Trophoblast cell (in vitro differentiated cells and primary cell): ENCODE measurements around the gene C16orf89. TPM values are rescaled to one million over a fixed set of nuclear protein-coding genes. Genes with fewer than 3 reads are reported as not detected.
"Not testable (repeated sequence)": the region's sequence is repeated elsewhere in the genome, so short reads cannot be mapped to it uniquely, and the experiment has no call there.

Source experiments
- DNase-seq, 2 donors: peaks; one replicate each; pipeline ENCODE4 v3.0.0-alpha.2; 2016
- H2AFZ ChIP-seq: 2 replicates; pipeline ENCODE4 v1.6.1; 2013; ENCODE audit warnings: low read length, moderate library complexity, mild to moderate bottlenecking; ENCODE audit not compliant: insufficient read depth, poor library complexity
- H2AK5ac ChIP-seq: 2 replicates; pipeline ENCODE4 v1.6.1; 2013; ENCODE audit warnings: mild to moderate bottlenecking, low read length
- H2BK120ac ChIP-seq: 2 replicates; pipeline ENCODE4 v1.6.1; 2013; ENCODE audit warnings: low read length, mild to moderate bottlenecking, moderate library complexity; ENCODE audit not compliant: insufficient read depth, poor library complexity
- H2BK12ac ChIP-seq: 2 replicates; pipeline ENCODE4 v1.6.1; 2013; ENCODE audit warnings: mild to moderate bottlenecking, low read length, moderate library complexity
- H2BK5ac ChIP-seq: 2 replicates; pipeline ENCODE4 v1.6.1; 2013; ENCODE audit warnings: low read length, low read depth, moderate library complexity, mild to moderate bottlenecking; ENCODE audit not compliant: poor library complexity
- H3K14ac ChIP-seq: 2 replicates; pipeline ENCODE4 v1.6.1; 2013; ENCODE audit warnings: mild to moderate bottlenecking, low read length
- H3K18ac ChIP-seq: 2 replicates; pipeline ENCODE4 v1.6.1; 2013; ENCODE audit warnings: mild to moderate bottlenecking, low read length
- H3K23ac ChIP-seq: 2 replicates; pipeline ENCODE4 v1.6.1; 2013; ENCODE audit warnings: low read length
- H3K27ac ChIP-seq: 2 replicates; pipeline ENCODE4 v1.5.1; 2013; ENCODE audit warnings: low read depth, mild to moderate bottlenecking, inconsistent platforms, low read length, moderate library complexity
- H3K27me3 ChIP-seq: 2 replicates; pipeline ENCODE4 v1.6.1; 2013; ENCODE audit warnings: inconsistent platforms, mild to moderate bottlenecking, low read length, moderate library complexity; ENCODE audit not compliant: insufficient read depth
- H3K36me3 ChIP-seq, 2 experiments: 1 replicate in 1 of 2; 2 replicates in 1 of 2; pipeline ENCODE4 v1.6.1; 2013; ENCODE audit warnings: low read length in 2 of 2, mild to moderate bottlenecking in 2 of 2, moderate library complexity in 1 of 2; ENCODE audit not compliant: insufficient read depth in 2 of 2, control insufficient read depth in 1 of 2
- H3K4ac ChIP-seq: 2 replicates; pipeline ENCODE4 v1.6.1; 2013; ENCODE audit warnings: low read depth, mild to moderate bottlenecking, low read length, moderate library complexity
- H3K4me1 ChIP-seq, 2 experiments: 1 replicate in 1 of 2; 2 replicates in 1 of 2; pipeline ENCODE4 v1.6.1; 2013; ENCODE audit warnings: low read length in 2 of 2, mild to moderate bottlenecking in 2 of 2, moderate library complexity in 1 of 2; ENCODE audit not compliant: insufficient read depth in 2 of 2, control insufficient read depth in 1 of 2
- H3K4me2 ChIP-seq: 2 replicates; pipeline ENCODE4 v1.6.1; 2013; ENCODE audit warnings: inconsistent platforms, mild to moderate bottlenecking, low read length, moderate library complexity
- H3K4me3 ChIP-seq: 2 replicates; pipeline ENCODE4 v1.5.1; 2013; ENCODE audit warnings: mild to moderate bottlenecking, low read depth, low read length, inconsistent platforms
- H3K79me1 ChIP-seq: one replicate; pipeline ENCODE4 v1.6.1; 2013; ENCODE audit warnings: low read length
- H3K79me2 ChIP-seq: 2 replicates; pipeline ENCODE4 v1.6.1; 2013; ENCODE audit warnings: low read length, mild to moderate bottlenecking; ENCODE audit not compliant: control insufficient read depth, insufficient read depth, poor library complexity
- H3K9ac ChIP-seq: 2 replicates; pipeline ENCODE4 v1.6.1; 2013; ENCODE audit warnings: mild to moderate bottlenecking, low read length
- H3K9me3 ChIP-seq: 2 replicates; pipeline ENCODE4 v1.6.1; 2013; ENCODE audit warnings: low read depth, mild to moderate bottlenecking, control low read depth, inconsistent platforms, low read length; ENCODE audit not compliant: insufficient read depth
- H4K12ac ChIP-seq: 2 replicates; pipeline ENCODE4 v1.6.1; 2013; ENCODE audit warnings: low read depth, mild to moderate bottlenecking, low read length, moderate library complexity
- H4K8ac ChIP-seq: 2 replicates; pipeline ENCODE4 v1.6.1; 2013; ENCODE audit warnings: low read depth, mild to moderate bottlenecking, low read length, moderate library complexity
- H4K91ac ChIP-seq: one replicate; pipeline ENCODE4 v1.6.1; 2013; ENCODE audit warnings: low read depth, mild to moderate bottlenecking, low read length, moderate library complexity
- WGBS: extraction: QIAGEN DNeasy Blood & Tissue Kit; methylation state at CpG from one replicate; pipeline ENCODE4 v1.1.7; 2013; ENCODE audit warnings: missing lambda C conversion rate; ENCODE audit not compliant: insufficient read length, insufficient coverage; ENCODE audit errors: extremely low coverage; 5-methylcytosine and 5-hydroxymethylcytosine counted together
- polyA plus RNA-seq: library from polyadenylated mRNA; stranded (reverse); fragments of 200-250 nt; gene quantifications from 2 replicates; pipeline ENCODE4 v1.2.3, GENCODE V29; 2013

The C16orf89 gene, protein sequence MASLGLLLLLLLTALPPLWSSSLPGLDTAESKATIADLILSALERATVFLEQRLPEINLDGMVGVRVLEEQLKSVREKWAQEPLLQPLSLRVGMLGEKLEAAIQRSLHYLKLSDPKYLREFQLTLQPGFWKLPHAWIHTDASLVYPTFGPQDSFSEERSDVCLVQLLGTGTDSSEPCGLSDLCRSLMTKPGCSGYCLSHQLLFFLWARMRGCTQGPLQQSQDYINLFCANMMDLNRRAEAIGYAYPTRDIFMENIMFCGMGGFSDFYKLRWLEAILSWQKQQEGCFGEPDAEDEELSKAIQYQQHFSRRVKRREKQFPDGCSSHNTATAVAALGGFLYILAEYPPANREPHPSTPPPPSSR
- polyA plus RNA-seq: not detected in 2 replicates

DNA sequence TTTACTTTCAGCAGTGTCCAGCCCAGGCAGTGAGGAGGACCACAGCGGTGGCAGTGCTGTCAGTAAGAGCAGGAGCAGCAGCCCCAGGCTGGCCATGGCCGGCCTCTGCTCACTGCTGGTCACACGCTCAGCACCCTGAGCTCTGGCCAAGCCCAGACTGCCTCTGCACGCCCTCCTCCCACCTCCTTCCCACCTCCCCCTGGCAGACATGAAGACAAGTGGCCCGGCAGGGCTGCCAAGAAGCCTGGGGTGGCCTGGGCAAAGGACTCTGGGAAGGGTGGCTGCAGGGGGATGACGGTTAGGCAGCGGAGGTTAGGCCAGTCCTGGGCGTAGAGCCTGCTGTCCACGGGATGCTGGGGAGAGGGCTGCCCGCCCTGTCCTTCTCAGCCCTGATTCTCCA, at the start of gene C16orf89:
TSS of gene C16orf89 (minus strand) at position 144 of the 400 bp plus-strand sequence. CDS start at position 96, 48 bp downstream.
- H4K8ac ChIP-seq: no peak within 1 kb of the TSS
- H4K12ac ChIP-seq: no peak within 1 kb of the TSS
- H3K27me3 ChIP-seq: no peaks in the 10 kb centered on the region
- H3K9ac ChIP-seq: no peak within 1 kb of the TSS
- no peaks in the 10 kb centered on the region for H3K4me1 ChIP-seq
- H2AFZ ChIP-seq: no peak within 1 kb of the TSS
- no peak within 1 kb of the TSS for H3K14ac ChIP-seq
- H3K23ac ChIP-seq: no peak within 1 kb of the TSS
- H4K91ac ChIP-seq: no peak within 1 kb of the TSS
- no peaks in the 10 kb centered on the region for H3K79me2 ChIP-seq
- no peak within 1 kb of the TSS for H2BK12ac ChIP-seq
- no peak within 1 kb of the TSS for H3K4ac ChIP-seq
- DNase-seq: no peak
- H3K27ac ChIP-seq: no peak within 1 kb of the TSS
- H3K79me1 ChIP-seq: no peaks in the 10 kb centered on the region
- H3K36me3 ChIP-seq: no peaks in the 10 kb centered on the region
- H2BK5ac ChIP-seq: no peak within 1 kb of the TSS
- H2AK5ac ChIP-seq: no peak within 1 kb of the TSS
- H3K18ac ChIP-seq: no peak within 1 kb of the TSS
- WGBS: no CpG with 5 or more reads among the region's 10 CpGs
- no peak within 1 kb of the TSS for H2BK120ac ChIP-seq
- H3K9me3 ChIP-seq: no peaks in the 10 kb centered on the region
- no peak within 1 kb of the TSS for H3K4me2 ChIP-seq
- H3K4me3 ChIP-seq: no peak within 1 kb of the TSS

DNA sequence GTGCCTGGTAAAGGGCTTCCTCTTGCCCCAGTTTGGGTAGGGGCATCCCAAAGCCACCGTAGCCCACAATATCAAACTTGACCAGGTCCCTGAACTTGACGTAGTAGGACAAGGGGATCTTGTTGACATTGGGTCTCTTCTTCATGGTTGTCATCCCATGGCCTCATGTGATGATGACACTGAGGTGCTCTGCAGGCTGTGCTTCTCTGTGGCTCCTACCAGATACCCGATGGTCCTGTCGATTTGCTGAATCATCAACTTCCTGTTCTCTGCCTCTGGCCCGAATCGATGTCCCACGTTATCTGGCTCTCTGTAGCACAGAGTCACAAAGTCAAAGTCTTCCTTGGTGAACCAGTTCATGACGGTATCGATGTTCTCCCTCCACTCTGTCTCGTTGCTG, 45.2 kb upstream of the C16orf89 start:
- H2BK120ac ChIP-seq, H3K18ac ChIP-seq, H2AK5ac ChIP-seq, H3K36me3 ChIP-seq, H4K91ac ChIP-seq, H3K79me2 ChIP-seq, H2AFZ ChIP-seq, H4K12ac ChIP-seq, H3K4me2 ChIP-seq, H3K27me3 ChIP-seq, H3K27ac ChIP-seq, H3K14ac ChIP-seq, H3K23ac ChIP-seq, H4K8ac ChIP-seq, DNase-seq, H3K79me1 ChIP-seq, H3K9ac ChIP-seq, H3K4me3 ChIP-seq, H2BK5ac ChIP-seq, H2BK12ac ChIP-seq, H3K4me1 ChIP-seq, H3K9me3 ChIP-seq, H3K4ac ChIP-seq: not testable (repeated sequence)
- WGBS: no CpG with 5 or more reads among the region's 10 CpGs

GRCh38 chr16:5108505-5109158, 42.9 kb upstream of the C16orf89 start:
- H3K4ac ChIP-seq: no peak overlapping the region
- H3K36me3 ChIP-seq: no peaks in the 10 kb centered on the region
- no peak overlapping the region for H3K4me2 ChIP-seq
- no peak overlapping the region for H4K91ac ChIP-seq
- H3K79me1 ChIP-seq: no peaks in the 10 kb centered on the region
- no peak overlapping the region for H3K14ac ChIP-seq
- no peak overlapping the region for H3K4me3 ChIP-seq
- WGBS: no CpG with 5 or more reads among the region's 27 CpGs
- no peak overlapping the region for H3K9ac ChIP-seq
- no peak overlapping the region for H2BK5ac ChIP-seq
- DNase-seq: no peak
- no peaks in the 10 kb centered on the region for H3K79me2 ChIP-seq
- no peak overlapping the region for H2BK120ac ChIP-seq
- H3K27ac ChIP-seq: no peak overlapping the region
- no peak overlapping the region for H4K8ac ChIP-seq
- no peak overlapping the region for H2AFZ ChIP-seq
- H3K4me1 ChIP-seq: no peaks in the 10 kb centered on the region
- no peak overlapping the region for H4K12ac ChIP-seq
- H3K9me3 ChIP-seq: no peaks in the 10 kb centered on the region
- no peak overlapping the region for H2BK12ac ChIP-seq
- H3K18ac ChIP-seq: no peak overlapping the region
- no peak overlapping the region for H2AK5ac ChIP-seq
- H3K23ac ChIP-seq: no peak overlapping the region
- H3K27me3 ChIP-seq: no peaks in the 10 kb centered on the region

GRCh38 chr16:5105039-5105438, 39.3 kb upstream of the C16orf89 start:
- H3K79me2 ChIP-seq, H3K36me3 ChIP-seq, H2AK5ac ChIP-seq, H3K27ac ChIP-seq, H3K4ac ChIP-seq, H3K4me3 ChIP-seq, DNase-seq, H2BK120ac ChIP-seq, H3K9ac ChIP-seq, H4K12ac ChIP-seq, H3K4me1 ChIP-seq, H3K14ac ChIP-seq, H3K23ac ChIP-seq, H3K9me3 ChIP-seq, H3K27me3 ChIP-seq, H2BK5ac ChIP-seq, H4K8ac ChIP-seq, H2AFZ ChIP-seq, H3K18ac ChIP-seq, H3K79me1 ChIP-seq, H3K4me2 ChIP-seq, H2BK12ac ChIP-seq, H4K91ac ChIP-seq: not testable (repeated sequence)
- no CpG with 5 or more reads among the region's 5 CpGs for WGBS
